Spleen (tissue), 7 donors: ENCODE measurements around the gene TRIM56.

Source experiments
- CTCF ChIP-seq, 11 experiments: fragments of 200-600 bp in 7 of 11; fragments of 450-650 bp in 4 of 11; sonication (generic) in 4 of 11; IDR thresholded peaks in 8 of 11; conservative IDR thresholded peaks in 3 of 11; 1 replicate in 7 of 11; 2 replicates in 4 of 11; pipeline versions ENCODE4 v1.4.0 to v1.8.0; 2016 to 2021; ENCODE audit warnings: antibody characterized with exemption in 11 of 11, inconsistent platforms in 4 of 11, mild to moderate bottlenecking in 1 of 11
- POLR2A ChIP-seq, 3 donors: fragments of 450-650 bp; IDR thresholded peaks; one replicate each; pipeline ENCODE4 v1.5.1; 2017; ENCODE audit warnings: antibody characterized with exemption in 3 of 3, mild to moderate bottlenecking in 1 of 3
- donor health status: DM: no; HTN: no; CAD: no; lungs with moderate emphysema.
- donor health status: DM: no; HTN: no; CAD: no.
- donor health status: DM: no; HTN: no; CAD: no.

- TF ChIP-seq POLR2A (IDR thresholded peaks at IDR 0.05) (no peak), CTCF (IDR thresholded peaks at IDR 0.05 in 8 of 11, conservative IDR thresholded peaks at IDR 0.05 in 3 of 11) (no peak)
These were observed 40.8 kb downstream of the TRIM56 start for GRCh38 chr7:101125989-101126650.
